OCI-M2 (cell line): Measurements from ENCODE around the gene PDGFRA.
"Not testable (repeated sequence)": the region's sequence is repeated elsewhere in the genome, so short reads cannot be mapped to it uniquely, and the experiment has no call there.

Source experiments
- DNase-seq: peaks from one replicate; lab custom pipeline; 2025; ENCODE audit not compliant: unreplicated experiment; lab: John Stamatoyannopoulos, UW

Gene PDGFRA

DNA sequence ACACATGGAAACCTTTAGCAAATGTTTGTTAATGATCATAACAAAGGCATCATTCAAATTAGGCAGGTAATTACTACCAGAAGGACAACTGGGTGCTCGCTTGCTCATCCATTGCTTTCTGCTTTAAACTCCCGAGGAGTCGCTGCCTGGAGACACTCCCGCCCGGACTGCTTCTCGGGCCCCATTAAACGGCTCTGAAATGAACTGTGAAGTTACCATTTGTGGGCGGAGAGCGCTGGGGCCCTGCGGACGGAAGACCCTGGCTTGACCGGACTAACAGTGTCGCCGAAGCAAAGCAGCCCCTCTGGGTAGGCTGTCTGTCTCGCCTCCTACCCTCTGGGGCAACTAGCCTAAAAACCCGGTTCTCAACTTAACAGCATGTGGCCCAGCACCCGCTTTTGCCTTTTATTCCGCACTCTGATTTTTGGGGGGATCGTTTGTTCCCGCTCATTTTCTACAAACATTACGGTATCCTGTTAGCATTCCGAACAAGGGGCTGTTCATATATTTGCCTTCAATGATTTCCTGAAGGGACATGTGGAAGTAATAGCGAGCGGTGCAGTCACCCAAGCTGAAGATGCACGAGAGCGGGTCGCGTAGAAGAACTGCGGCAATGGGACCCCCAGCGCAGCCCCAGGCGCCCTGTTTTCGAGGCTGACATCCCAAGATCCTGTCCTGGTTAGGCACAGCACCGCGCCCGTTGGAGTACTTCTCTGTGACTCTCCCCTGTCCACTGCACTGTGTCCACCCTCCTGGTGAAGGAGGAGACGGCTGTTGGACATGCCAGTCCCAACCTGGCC lies 1.6 kb upstream of the PDGFRA start:
- DNase-seq = no peak

DNA sequence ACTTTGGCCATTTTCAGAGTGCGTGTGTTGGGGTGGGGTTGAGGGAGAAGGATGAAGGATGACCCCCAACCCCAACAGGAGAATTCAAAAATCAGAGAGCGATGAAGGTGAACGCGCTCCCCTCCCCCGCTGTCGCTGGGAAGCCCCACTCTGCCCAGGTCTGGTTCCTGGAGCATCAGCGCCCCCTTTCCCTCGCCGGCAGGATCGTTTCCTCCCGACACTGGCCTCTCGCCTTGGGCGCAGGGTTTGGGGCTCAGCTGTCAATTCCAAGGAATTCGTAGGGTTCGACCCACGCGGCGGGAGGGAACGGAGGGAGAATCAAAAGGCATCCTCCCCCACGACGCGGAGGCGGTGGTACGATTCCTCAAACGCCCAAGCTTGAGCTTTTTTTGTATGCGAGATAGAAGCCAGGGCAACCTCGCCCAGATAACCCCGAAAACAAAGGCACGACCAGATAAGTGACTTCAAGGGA lies 1.0 kb upstream of the PDGFRA start:
- DNase-seq = peak; percentile 44

DNA sequence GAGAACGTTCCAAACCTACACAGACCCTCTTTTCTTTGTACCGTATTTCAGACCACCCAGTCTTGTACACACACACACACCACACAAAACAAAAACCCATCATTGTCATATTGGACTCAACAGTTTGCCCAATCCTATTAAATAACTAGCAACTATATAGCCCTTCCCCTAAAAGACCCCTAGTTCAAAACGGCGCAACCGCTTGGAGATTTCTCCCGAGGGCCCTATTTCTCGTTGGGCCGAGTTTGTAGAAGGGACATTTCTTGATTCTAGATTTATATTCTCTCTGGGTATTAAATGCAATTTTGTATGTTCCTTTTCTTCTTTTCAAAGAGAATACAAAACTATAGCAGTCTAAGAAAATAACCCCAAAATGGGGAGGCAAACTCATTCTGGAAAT lies 547 bp upstream of the PDGFRA start:
- DNase-seq = no peak

DNA sequence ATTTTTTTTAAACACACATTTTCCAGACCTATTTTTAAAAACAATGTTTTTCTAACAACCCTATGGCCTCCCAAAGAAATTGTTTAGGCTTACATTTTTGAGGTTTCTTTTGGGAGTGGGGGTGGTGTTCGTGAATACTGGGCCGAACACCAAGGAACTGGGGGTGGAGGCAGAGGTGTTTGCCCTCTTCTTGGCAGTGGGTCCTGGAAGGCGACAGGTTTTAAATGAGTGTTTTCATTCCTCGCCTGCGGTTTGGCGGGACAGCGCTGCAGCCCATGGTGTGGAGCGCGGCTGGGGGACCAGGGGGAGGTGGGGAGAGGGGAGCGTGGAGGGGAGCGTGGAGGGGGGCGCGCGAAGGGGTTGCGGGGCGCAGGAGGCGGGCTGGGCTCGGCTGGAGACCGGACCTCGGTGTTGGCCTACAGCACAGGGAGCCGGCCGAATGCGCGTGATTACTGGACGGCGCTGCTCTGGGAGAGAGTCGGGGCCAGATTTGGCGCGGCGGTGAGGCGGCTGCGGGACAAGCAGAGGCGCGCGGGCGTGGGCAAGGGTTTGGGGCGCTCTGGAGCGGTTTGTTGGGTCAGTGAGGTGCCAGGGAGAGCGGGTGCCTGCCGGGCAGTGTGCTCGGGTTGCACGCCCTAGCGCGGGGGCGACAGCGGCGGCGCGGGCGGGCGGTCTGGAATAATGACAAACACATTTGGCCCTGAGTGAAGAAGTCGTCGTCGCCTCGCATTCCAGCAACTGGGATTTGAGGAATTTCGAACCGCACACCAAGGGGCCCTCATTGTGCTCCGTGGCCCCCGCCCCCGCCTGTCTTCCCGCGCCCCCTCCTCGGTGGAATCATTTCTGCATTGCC lies 764 bp downstream of the PDGFRA start:
- no peak for DNase-seq

DNA sequence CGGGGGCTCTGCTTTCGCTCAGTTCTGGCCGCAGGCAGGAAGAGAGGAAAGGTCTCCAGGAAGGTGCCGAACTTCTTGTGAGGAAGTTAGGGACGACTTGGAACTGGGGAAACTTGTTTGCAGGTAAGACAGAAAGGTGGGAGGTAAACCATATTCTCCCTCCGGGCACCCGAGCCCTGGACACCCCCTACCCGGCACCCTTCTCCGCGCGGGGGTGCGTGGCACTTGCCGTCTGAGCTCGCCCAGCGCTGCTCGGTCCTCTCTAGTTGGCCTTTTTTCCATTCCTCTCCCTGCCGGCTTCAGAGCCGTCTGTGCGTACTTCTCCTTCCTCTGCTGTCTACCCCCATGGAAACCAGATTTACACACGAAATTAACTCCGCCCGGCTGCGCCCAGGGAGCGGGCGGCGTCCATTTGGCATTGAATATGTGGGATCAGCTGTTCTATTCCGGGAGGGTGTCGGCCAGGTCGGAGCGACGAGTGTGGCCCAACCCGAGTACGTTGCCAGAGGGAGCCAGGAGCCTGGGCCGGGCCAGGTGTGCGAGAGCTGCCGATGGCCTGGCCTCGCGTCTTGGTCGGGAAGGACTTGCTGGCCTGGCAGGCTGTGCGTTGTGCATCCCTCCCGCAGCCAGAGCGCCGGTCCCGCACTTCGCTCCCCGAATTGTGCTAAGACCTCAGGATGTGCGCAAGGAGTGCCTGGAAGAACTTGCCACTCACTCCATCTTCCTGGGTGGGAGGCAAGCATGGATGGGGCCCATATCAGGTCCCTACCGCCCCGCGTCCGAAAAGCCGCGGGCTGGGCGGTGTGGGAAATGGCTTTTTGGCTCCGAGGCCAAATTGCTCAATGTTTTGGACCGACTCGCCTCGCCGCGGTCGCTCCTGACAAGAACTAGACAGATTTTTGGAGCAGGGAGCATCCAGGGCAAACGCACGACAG lies 1.7 kb downstream of the PDGFRA start:
- no peak for DNase-seq

DNA sequence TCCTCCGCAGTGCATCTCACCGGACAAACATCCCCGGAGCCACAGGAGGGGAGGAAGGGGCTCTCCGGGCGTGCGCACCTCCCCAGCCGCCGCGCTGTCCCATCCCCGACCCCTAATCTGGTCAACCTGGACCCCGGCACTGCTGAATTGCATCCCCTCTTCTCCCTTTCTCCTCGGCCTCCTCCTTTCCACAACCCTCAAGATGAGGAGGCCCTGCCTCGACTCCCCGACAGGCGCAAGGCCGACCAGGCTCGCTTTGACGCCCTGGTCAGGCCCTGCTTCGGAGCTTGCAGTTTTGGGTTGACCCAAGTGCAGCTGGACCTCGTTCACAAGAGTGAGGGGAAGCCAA lies 2.3 kb downstream of the PDGFRA start:
- DNase-seq = no peak

DNA sequence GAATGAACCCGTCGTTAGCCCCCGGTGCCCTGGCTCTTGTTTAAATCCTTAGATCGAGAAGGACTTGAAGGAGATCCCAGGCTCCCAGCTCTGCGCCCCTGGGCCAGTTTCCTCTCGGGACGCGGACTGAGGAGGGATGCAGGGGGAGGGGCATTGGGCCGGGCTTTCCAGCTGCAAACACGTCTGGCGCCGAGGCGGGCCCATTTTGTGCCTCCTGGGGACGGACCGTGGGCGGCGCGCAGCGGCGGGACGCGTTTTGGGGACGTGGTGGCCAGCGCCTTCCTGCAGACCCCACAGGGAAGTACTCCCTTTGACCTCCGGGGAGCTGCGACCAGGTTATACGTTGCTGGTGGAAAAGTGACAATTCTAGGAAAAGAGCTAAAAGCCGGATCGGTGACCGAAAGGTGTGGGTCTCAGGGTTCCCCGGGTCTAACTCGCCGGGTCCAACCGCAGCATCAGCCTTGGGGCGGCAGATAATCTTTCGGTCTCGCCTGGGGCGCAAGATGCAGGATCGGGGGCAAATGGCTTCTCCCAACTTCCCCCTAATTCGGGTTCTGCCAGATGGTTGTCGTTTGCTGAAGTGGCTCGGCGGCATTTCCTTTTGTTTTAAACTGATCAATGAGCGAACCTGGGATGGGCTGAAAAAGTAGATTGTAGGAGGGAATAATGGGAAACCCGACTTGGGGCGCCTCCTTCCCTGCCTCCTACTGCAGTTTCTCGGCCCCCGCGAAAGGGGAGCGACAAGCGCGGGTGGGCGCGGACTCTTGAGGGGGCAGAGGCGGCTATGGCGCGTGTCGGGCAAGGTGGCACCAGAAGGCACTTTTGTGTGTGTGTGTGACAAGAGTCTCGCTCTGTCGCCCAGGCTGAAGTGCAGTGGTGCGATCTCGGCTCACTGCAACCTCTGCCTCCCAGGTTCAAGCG lies 2.9 kb downstream of the PDGFRA start:
- no peak for DNase-seq

DNA sequence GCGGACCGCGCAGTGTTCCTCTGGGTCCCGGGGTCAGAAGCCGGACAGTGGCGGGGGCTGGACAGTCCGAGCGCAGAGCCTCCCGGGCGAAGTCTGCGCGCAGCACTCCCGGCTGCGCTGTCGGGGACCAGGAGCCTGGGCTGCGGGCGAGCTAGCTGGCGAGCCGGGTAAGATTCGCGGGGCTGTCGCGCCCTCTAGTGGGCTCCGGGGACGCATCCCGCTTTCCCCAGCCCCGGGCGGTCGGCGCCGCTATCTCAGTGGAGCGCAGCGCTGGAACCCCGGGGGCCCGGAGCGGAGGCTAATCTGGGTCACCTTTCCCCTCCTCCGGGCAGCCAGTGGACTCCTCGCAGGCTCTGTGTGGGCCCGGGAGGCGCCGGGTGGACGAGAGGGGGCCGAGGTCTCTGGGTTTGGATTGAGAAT lies 4.2 kb downstream of the PDGFRA start:
- DNase-seq = peak; percentile 16

DNA sequence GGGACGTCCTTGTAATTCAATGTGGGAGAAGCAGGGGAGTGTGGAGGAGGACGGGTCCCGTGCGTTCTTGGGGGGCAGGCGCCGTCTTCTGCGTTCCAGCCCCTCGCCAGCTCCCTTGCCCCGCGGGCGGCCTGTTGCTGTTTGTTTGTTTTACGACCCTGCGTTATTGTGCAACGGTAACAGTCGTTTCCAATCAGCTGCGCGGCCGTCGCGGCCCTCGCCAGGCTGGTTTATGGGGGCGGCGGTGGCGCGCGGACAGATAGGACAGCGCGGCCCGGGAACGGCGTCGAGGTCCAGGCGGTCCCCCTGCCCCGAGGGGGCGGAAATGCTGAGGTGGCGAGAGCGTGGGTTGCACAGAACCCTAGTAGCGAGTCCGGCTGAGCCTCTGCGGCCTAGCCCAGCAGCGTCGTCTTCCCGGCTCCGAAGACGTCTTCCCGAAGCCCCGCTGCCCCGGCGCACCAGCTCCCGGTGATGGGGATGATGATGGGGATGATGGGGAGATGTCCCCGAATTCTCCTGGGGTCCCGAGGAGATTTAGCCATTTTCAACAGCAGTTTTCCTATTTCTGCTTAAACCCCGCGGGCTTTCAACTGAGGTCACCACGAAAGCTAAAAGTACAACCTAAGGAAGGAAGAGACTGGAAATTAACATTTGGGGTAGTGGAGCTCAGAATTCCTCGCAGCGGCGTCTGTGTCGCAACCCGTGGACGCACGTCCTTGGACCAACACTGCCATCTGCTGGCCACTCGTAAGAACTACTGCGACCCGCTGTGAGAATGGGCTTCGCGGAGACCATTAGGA lies 4.8 kb downstream of the PDGFRA start:
- DNase-seq = no peak

DNA sequence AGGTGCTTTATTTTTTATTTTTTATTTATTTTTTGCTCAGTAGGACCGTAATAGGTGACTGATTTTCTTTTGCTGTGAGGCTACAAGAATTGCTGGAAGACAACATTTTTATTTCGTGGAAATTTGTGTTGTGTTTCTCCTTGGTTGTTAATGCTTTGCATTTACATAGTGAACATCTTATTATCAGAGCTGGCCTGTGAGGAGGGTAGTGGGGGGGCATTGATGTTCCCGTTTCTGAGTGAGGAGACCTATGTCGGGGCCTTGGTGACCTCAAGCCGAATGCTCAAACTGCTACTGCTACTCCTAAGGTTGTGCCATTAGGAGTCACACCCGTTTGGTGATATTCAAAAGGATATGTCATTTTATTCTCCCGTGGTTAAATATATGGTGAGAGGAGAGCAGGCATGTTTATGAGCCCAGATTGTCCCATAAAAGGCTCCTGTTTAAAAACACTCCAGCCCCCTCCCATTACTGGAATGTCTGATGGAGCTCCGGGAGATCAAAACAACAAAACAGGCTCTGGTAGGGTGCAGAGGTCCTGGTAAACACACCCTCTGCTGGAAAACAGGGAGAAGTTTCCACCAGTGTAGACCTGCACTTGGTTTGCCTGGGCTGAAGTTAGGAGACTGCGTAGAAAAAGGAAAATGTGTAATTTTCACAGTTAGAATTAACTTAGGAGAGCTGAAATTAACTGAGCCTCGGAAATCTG lies 5.6 kb downstream of the PDGFRA start:
- no peak for DNase-seq

DNA sequence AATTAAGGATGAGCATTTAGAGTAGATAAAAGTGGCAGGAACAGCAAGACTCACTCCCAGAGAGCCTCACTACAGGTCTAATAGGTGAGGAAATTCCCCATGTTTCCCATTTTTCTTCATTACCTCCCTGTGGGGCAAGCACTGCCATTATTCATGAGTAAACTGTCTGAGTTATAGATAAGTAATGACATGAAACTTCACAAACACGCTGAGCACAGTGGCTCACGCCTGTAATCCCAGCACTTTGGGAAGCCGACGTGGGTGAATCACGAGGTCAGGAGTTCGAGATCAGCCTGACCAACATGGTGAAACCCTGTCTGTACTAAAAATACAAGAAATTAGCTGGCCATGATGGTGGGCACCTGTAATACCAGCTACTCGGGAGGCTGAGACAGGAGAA lies 7.2 kb downstream of the PDGFRA start:
- not testable (repeated sequence) for DNase-seq

DNA sequence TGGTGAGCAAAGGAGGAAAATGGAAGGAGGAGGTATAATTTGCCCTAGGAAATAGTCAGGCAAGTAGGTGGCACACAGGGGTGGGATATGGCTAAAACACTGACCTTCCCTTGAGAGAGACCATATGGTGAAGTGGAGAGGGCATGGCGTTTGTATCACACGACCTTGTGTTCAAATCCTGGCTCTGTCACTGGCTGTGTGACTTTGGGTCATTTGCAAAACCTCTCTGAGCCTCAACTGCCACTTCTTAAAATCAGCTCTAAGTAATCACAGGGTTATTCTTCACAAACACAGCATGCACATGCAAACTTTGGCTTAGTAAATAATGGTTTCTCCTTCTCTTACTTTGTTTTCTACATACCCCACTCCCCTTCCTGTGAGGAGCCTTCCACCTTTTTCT lies 8.7 kb downstream of the PDGFRA start:
- DNase-seq = no peak

DNA sequence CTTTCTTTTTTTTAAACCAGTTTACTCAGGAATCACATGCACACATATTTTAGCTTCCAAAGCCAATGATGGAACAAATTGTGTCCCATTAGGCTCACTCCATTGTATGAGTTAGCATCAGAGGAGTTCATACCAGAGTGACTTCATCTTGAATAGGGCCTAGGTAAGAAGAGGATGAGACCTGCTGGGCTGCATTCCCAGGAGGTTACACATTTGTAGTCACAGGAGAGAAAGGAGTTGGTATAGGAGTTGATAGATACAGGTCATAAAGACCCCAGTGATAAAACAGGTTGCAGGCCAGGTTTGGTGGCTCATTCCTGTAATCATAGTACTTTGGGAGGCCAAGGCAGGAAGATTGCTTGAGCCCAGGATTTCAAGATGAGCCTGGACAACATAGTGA lies 9.3 kb downstream of the PDGFRA start:
- no peak for DNase-seq

DNA sequence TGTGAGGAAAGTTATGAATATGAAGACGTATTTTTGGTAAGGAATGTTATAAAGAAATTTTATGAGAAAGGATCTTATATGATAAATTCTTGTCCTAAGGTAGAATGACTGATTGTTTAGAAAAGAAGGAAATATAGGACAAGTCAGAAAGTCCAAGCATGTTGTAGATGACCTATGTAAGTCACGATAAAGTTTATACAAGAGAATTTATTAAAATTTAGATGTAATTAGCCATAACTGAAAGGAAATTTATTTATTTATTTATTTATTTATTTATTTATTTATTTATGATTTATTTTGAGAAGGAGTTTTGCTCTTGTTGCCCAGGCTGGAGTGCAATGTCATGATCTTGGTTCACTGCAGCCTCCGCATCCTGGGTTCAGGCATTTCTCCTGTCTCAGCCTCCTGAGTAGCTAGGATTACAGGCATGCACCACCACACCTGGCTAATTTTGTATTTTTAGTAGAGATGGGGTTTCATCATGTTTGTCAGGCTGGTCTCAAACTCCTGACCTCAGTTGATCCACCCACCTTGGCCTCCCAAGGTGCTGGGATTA lies 12.3 kb downstream of the PDGFRA start:
- not testable (repeated sequence) for DNase-seq

DNA sequence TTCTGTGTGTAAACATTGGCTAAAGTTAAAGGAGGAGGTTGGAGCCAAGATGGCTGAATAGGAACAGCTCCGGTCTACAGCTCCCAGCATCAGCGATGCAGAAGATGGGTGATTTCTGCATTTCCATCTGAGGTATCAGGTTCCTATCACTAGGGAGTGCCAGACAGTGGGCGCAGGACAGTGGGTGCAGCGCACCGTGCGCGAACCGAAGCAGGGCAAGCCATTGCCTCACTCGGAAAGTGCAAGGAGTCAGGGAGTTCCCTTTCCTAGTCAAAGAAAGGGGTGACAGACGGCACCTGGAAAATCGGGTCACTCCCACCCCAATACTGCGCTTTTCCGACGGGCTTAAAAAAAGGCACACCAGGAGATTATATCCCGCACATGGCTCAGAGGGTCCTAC lies 14.4 kb downstream of the PDGFRA start:
- DNase-seq = not testable (repeated sequence)

DNA sequence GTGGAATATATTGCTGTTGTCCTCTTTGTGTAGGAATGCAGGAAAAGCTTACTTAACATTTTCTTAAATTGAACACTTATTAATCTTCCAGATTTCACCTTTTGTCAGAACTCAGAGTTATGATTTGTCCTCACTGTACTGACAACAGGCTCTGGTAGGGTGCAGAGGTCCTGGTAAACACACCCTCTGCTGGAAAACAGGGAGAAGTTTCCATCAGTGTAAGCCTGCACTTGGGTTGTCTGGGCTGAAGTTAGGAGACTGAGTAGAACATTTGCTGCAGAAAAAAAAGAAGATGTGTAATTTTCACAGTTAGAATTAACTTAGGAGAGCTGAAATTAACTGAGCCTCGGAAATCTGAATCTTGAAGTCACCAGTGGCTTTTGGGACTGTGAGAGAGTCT lies 23.2 kb downstream of the PDGFRA start:
- not testable (repeated sequence) for DNase-seq

DNA sequence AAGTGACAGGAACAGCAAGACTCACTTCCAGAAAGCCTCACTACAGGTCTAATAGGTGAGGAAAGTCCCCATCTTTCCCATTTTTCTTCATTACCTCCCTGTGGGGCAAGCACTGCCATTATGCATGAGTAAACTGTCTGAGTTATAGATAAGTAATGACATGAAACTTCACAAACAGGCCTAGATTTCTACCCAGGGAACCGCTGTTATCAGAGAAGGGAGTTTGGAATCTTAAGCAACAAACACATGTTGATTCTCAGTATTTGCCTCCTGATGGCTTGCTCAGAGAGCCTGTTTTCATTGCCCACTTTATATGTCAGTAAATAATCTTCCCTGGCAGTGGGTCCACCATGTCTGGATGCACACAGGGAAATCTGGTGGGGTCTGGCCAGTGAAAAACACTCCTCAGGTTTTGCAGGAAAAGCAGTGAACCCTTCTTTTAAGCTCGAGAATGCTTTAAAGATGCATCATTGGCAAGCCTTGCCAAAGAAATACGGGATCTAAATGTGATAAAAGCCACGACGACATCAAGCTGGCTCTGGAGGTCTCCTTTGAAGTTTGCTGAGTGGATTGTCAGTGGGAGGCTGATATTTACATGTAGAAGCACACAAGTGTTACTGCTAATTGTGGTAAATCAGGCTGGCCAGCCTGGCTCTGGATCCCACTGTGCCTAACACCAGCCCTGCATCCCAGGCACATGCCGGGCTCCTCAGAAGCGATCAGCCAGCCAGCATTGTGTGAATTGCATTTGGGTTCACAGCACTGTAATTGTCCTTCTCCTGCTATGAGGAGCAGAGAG lies 25.2 kb downstream of the PDGFRA start:
- DNase-seq = no peak

DNA sequence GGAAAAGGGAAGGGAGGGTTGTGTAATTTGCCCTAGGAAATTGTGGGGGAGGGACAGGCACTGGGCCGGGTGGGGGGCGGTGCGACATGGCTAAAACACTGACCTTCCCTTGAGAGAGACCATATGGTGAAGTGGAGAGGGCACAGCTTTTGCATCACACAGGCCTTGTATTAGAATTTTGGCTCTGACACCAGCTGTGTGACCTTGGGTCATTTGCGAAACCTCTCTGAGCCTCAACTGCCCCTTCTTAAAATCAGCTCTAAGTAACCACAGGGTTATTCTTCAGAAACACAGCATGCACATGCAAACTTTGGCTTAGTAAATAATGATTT lies 25.8 kb downstream of the PDGFRA start:
- DNase-seq = no peak
